Endothelial cell of umbilical vein (primary cell): ENCODE measurements around the gene FTCDNL1. TPM values are rescaled to one million over a fixed set of nuclear protein-coding genes. Genes with fewer than 3 reads are reported as not detected.

Source experiments
- BruUV-seq: library from RNA; stranded (reverse); fragments of 400-500 nt; replicated peaks from 2 replicates; lab custom pipeline; 2021; lab: Mats Ljungman, UMichigan
- CTCF ChIA-PET: fragments of 300-600, 350-600 bp; sonication (Branson Sonifier 250); formaldehyde crosslinking; loops from one replicate; lab custom pipeline; 2021; ENCODE audit warnings: antibody characterized with exemption, inconsistent platforms; lab: Charles Lee
- POLR2A ChIA-PET: fragments of 300-600, 350-600 bp; sonication (Branson Sonifier 250); formaldehyde crosslinking; loops from one replicate; lab custom pipeline; 2021; ENCODE audit warnings: antibody characterized with exemption, inconsistent platforms; lab: Charles Lee
- DNase-seq: peaks from one replicate; pipeline ENCODE4 v3.0.0-alpha.2; 2011; ENCODE audit warnings: low read depth, low spot score
- FAIRE-seq: peaks from 2 replicates; lab custom pipeline; 2011; peaks lifted over from hg19 to GRCh38; lab: Jason Lieb, UNC
- H2AFZ ChIP-seq: 2 replicates; pipeline ENCODE4 v1.6.0; 2012; ENCODE audit warnings: low read depth, low read length, control low read depth, inconsistent platforms
- H3K27ac ChIP-seq: 2 replicates; pipeline ENCODE4 v1.5.1; 2011; ENCODE audit warnings: low read depth, mild to moderate bottlenecking, control low read depth, low read length, moderate library complexity; ENCODE audit not compliant: insufficient read depth
- H3K27me3 ChIP-seq, 2 experiments: 2 replicates each; pipeline versions ENCODE4 v1.6.0 to v1.6.1; 2011; ENCODE audit warnings: low read length in 2 of 2, mixed read lengths in 1 of 2; ENCODE audit not compliant: control insufficient read depth in 2 of 2, insufficient read depth in 2 of 2
- H3K36me3 ChIP-seq, 2 experiments: 2 replicates in 1 of 2; 3 replicates in 1 of 2; pipeline ENCODE4 v1.5.1; 2011; ENCODE audit warnings: low read length in 2 of 2, mild to moderate bottlenecking in 1 of 2, moderate library complexity in 1 of 2; ENCODE audit not compliant: control insufficient read depth in 2 of 2, insufficient read depth in 2 of 2; ENCODE audit errors: extremely low read depth in 1 of 2
- H3K4me1 ChIP-seq: 3 replicates; pipeline ENCODE4 v1.5.1; 2011; ENCODE audit warnings: mild to moderate bottlenecking, low read length; ENCODE audit not compliant: control insufficient read depth, insufficient read depth; ENCODE audit errors: extremely low read depth
- H3K4me2 ChIP-seq: 2 replicates; pipeline ENCODE4 v1.6.1; 2011; ENCODE audit warnings: low read length, control low read depth, mixed read lengths; ENCODE audit not compliant: insufficient read depth
- H3K4me3 ChIP-seq, 3 experiments: fragments of 200-600 bp in 1 of 3; sonication (generic), shearing (Covaris generic) in 1 of 3; replicated peaks in 1 of 3; 2 replicates each; pipeline ENCODE4 v1.5.1; 2011 to 2016; ENCODE audit warnings: control low read depth in 3 of 3, low read length in 3 of 3, mild to moderate bottlenecking in 2 of 3, inconsistent platforms in 1 of 3, low read depth in 1 of 3, moderate library complexity in 1 of 3; ENCODE audit not compliant: insufficient read depth in 1 of 3
- H3K79me2 ChIP-seq: 2 replicates; pipeline ENCODE4 v1.6.0; 2012; ENCODE audit warnings: low read length, inconsistent platforms; ENCODE audit not compliant: control insufficient read depth, insufficient read depth
- H3K9ac ChIP-seq: replicated peaks from 2 replicates; pipeline ENCODE3; 2011; ENCODE audit warnings: low read length, control low read depth; ENCODE audit not compliant: insufficient read depth; ENCODE audit errors: extremely low read depth
- H3K9me1 ChIP-seq: replicated peaks from 3 replicates; pipeline ENCODE4 v1.6.0; 2011; ENCODE audit warnings: mild to moderate bottlenecking, low read length; ENCODE audit not compliant: control insufficient read depth, insufficient read depth; ENCODE audit errors: extremely low read depth
- H3K9me3 ChIP-seq: replicated peaks from 2 replicates; pipeline ENCODE4 v1.5.1; 2012; ENCODE audit warnings: low read length, inconsistent platforms; ENCODE audit not compliant: control insufficient read depth, insufficient read depth
- H4K20me1 ChIP-seq: replicated peaks from 2 replicates; pipeline ENCODE3; 2011; ENCODE audit warnings: mild to moderate bottlenecking, low read length; ENCODE audit not compliant: control insufficient read depth, insufficient read depth; ENCODE audit errors: extremely low read depth
- FOS ChIP-seq: IDR thresholded peaks from 2 replicates; pipeline ENCODE4 v1.6.1; 2011; ENCODE audit warnings: mild to moderate bottlenecking, low read length, moderate library complexity, borderline replicate concordance; ENCODE audit not compliant: insufficient read depth
- GATA2 ChIP-seq: IDR thresholded peaks from 2 replicates; pipeline ENCODE4 v1.7.0; 2011; ENCODE audit warnings: low read depth, mild to moderate bottlenecking, moderate library complexity, mixed read lengths, low read length; ENCODE audit not compliant: insufficient read length, insufficient read depth
- JUN ChIP-seq: IDR thresholded peaks from 2 replicates; pipeline ENCODE4 v1.6.1; 2011; ENCODE audit warnings: borderline replicate concordance, low read depth; ENCODE audit not compliant: insufficient read length, insufficient read depth
- MYC ChIP-seq: IDR thresholded peaks from one replicate; pipeline ENCODE4 v1.6.1; 2011; ENCODE audit warnings: mild to moderate bottlenecking, low read depth, low read length
- POLR2A ChIP-seq: IDR thresholded peaks from 2 replicates; pipeline ENCODE4 v1.6.1; 2012; ENCODE audit warnings: low read depth, mild to moderate bottlenecking, control low read depth, low read length
- POLR2AphosphoS5 ChIP-seq: IDR thresholded peaks from 2 replicates; pipeline ENCODE4 v1.6.1; 2012; ENCODE audit warnings: low read depth, mild to moderate bottlenecking, control low read depth, low read length, moderate library complexity; ENCODE audit not compliant: insufficient read depth
- dilution Hi-C: fragments of 300-500 bp; cut with MboI; formaldehyde crosslinking; loops from one replicate; pipeline ENCODE4 v1.15.0; 2019; ENCODE audit warnings: low sequenced_read_pairs; ENCODE audit not compliant: extremely low pct_ligation_motif_present
- intact Hi-C: fragments of 100-400 bp; cut with micrococcal nuclease; formaldehyde crosslinking; loops from one replicate; pipeline ENCODE4 v1.10.0; 2022
- polyA plus RNA-seq, 4 experiments: library from polyadenylated mRNA; depleted of rRNA in 3 of 4; stranded (reverse) in 3 of 4; unstranded in 1 of 4; fragments of >200 nt; gene quantifications; 2 replicates each; pipeline versions ENCODE4 v1.2.1 to v1.2.3, GENCODE V29; 2011 to 2012; ENCODE audit warnings: missing spikeins in 1 of 4
- total RNA-seq: library from RNA; stranded (reverse); gene quantifications from 2 replicates; pipeline ENCODE4 v1.2.3, GENCODE V29; 2021
- TF ChIP-seq, protein P1 (sequence below): IDR thresholded peaks from 2 replicates; pipeline ENCODE4 v1.6.1; 2011; ENCODE audit not compliant: insufficient read depth, insufficient read length
- TF ChIP-seq, protein P2 (sequence below), 2 donors: IDR thresholded peaks; 1 replicate in 1 of 2; 2 replicates in 1 of 2; pipeline ENCODE4 v1.5.1; 2011; ENCODE audit warnings: low read length in 2 of 2, mild to moderate bottlenecking in 2 of 2, moderate library complexity in 2 of 2, control low read depth in 1 of 2, inconsistent platforms in 1 of 2, low read depth in 1 of 2; ENCODE audit not compliant: insufficient read depth in 1 of 2; ENCODE audit errors: extremely low read depth in 1 of 2

Gene FTCDNL1
- total and polyA plus RNA-seq, 2 donors (not counting 3 experiments of a cell fraction or from before 2014, with no cell fraction given): 0.19 to 0.27 TPM

DNA sequence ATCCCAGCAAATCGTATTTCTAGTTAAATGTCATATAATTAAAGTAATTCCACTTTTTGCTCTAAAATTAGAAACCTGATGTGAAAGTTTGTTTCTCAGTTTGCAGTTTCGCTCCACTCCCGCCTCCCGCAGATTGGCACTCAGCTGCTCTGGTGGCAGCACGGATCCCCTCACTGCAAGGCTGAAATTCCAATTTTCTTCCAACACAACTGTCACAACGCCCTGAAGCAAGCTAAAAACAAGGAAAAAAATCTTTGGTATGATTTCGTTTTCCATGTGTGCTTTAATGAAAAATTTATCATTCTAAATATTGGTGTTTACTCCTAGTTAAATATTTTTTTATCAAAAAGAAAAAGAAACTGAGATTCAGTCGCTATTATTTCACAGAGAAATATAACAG, 38.5 kb downstream of the FTCDNL1 start:
- Histone ChIP-seq H3K27ac (no peak overlapping the region), H3K27me3 (peaks cover 0 to 1% of the 10 kb centered on the region in 2 experiments), H4K20me1 (no peaks in the 10 kb centered on the region), H2AFZ (no peak overlapping the region), H3K79me2 (no peaks in the 10 kb centered on the region), H3K4me3 (no peak overlapping the region), H3K9me1 (no peaks in the 10 kb centered on the region), H3K36me3 (no peaks in the 10 kb centered on the region), H3K4me2 (no peak overlapping the region), H3K4me1 (no peaks in the 10 kb centered on the region), H3K9ac (no peak overlapping the region), H3K9me3 (no peaks in the 10 kb centered on the region)
- no TSS peak for BruUV-seq
- FAIRE-seq (no peak), DNase-seq (no peak)
- TF ChIP-seq, protein P1, sequence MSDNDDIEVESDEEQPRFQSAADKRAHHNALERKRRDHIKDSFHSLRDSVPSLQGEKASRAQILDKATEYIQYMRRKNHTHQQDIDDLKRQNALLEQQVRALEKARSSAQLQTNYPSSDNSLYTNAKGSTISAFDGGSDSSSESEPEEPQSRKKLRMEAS: no peak
- TF ChIP-seq FOS: no peak
- no peak for TF ChIP-seq POLR2A
- no peak for TF ChIP-seq JUN
- TF ChIP-seq, protein P2, sequence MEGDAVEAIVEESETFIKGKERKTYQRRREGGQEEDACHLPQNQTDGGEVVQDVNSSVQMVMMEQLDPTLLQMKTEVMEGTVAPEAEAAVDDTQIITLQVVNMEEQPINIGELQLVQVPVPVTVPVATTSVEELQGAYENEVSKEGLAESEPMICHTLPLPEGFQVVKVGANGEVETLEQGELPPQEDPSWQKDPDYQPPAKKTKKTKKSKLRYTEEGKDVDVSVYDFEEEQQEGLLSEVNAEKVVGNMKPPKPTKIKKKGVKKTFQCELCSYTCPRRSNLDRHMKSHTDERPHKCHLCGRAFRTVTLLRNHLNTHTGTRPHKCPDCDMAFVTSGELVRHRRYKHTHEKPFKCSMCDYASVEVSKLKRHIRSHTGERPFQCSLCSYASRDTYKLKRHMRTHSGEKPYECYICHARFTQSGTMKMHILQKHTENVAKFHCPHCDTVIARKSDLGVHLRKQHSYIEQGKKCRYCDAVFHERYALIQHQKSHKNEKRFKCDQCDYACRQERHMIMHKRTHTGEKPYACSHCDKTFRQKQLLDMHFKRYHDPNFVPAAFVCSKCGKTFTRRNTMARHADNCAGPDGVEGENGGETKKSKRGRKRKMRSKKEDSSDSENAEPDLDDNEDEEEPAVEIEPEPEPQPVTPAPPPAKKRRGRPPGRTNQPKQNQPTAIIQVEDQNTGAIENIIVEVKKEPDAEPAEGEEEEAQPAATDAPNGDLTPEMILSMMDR (IDR thresholded peaks at IDR 0.05; ENCODE audit: extremely low read depth in 1 of 2, insufficient read depth in 1 of 2, low read depth in 1 of 2, low read length in 2 of 2): no peak
- no peak for TF ChIP-seq MYC
- TF ChIP-seq GATA2: no peak
- TF ChIP-seq POLR2AphosphoS5: no peak
- intact Hi-C loops: no loop called here
- ChIA-PET CTCF (no interaction called here), POLR2A (no interaction called here)
- dilution Hi-C loops: no loop called here
